ENCODE results near the gene DOK3. TPM values are rescaled to one million over a fixed set of nuclear protein-coding genes. Genes with fewer than 3 reads are reported as not detected.

The DOK3 gene
- total and polyA plus RNA-seq, 2 experiments from 2014 or later = 2.2 to 11.1 TPM

DNA sequence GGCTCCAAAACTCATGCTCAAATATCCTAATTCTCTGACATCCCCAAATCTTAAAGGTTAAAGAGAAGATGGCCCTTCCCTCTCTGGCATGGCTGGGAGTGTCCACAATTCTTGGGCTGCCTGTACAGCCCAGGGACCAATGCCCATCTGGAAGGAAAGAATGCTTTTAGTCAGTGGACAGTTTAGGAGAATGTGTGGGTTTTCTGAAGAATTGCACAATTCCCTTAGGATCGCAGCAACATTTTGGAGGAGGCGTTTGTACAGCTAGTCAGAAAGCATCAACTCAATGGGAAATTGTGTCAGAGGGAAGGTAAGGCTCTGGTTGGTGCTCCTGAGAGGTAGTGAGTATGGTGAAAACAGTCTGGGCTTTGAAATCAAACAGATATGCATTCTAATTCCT is 29.8 kb upstream of the DOK3 start:
- no peak overlapping the region for H3K27ac Mint-ChIP-seq
- Histone ChIP-seq H4K20me1 (replicated peaks; ENCODE audit: insufficient read depth) (peaks cover 59% of the 10 kb centered on the region), H2AFZ (no peak overlapping the region), H3K9me2 (ENCODE audit: insufficient read depth) (no peaks in the 10 kb centered on the region), H3K36me3 (ENCODE audit: insufficient read depth) (peaks cover 7% of the 10 kb centered on the region), H3K27me3 (ENCODE audit: insufficient read depth) (no peaks in the 10 kb centered on the region), H3K79me2 (replicated peaks; ENCODE audit: insufficient read depth) (peaks cover 44% of the 10 kb centered on the region), H3K4me2 (no peak overlapping the region), H3K27ac (ENCODE audit: low read depth) (no peak overlapping the region), H3K4me3 (no peak overlapping the region), H3K4me1 (ENCODE audit: insufficient read depth) (no peaks in the 10 kb centered on the region), H3F3A (replicated peaks; ENCODE audit: low read depth) (0 out of 2 replicates have a peak, but pooled peaks cover 14% of the 10 kb centered on the region)
- H3K4me1 Mint-ChIP-seq = peaks cover 3% of the 10 kb centered on the region; the same call in 2 of the 3 replicates
- H3K4me3 Mint-ChIP-seq = no peak overlapping the region
- H3K36me3 Mint-ChIP-seq (ENCODE audit: low read depth) = peaks cover 31% of the 10 kb centered on the region
- no peak for TF ChIP-seq ZNF331 (CRISPR knock-in tag; IDR thresholded peaks at IDR 0.05; ENCODE audit: low read depth)
- no peaks in the 10 kb centered on the region for H3K9me3 Mint-ChIP-seq
- no peak for DNase-seq (ENCODE audit: low spot score)
- peaks cover 2% of the 10 kb centered on the region for H3K27me3 Mint-ChIP-seq (ENCODE audit: insufficient read depth, low read depth, poor library complexity)
- no peak for ATAC-seq

DNA sequence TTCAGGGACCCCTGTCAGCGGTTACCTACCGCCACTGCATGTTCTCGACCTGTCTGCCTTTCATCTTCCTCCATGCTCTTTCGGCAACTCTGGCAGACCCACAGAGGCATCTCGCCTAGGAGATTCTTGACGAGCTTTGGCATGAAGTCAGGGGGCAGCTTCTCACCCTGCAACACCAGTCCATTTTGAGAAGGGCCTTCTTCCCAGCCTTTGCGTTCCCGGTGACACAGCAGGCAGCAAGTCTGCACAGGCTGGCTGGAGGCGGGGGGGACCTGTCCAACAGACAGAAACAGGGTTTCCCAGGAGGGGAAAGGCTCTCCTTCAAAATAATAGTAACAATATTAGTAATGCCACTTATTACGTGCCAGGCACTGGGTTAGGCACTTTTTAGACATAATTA is 29.2 kb upstream of the DOK3 start:
- H3K27ac Mint-ChIP-seq = no peak overlapping the region
- Histone ChIP-seq H3K9me2 (ENCODE audit: insufficient read depth) (no peaks in the 10 kb centered on the region), H4K20me1 (replicated peaks; ENCODE audit: insufficient read depth) (peaks cover 55% of the 10 kb centered on the region), H3K4me1 (ENCODE audit: insufficient read depth) (no peaks in the 10 kb centered on the region), H3K27me3 (ENCODE audit: insufficient read depth) (no peaks in the 10 kb centered on the region), H3K27ac (ENCODE audit: low read depth) (no peak overlapping the region), H3K4me3 (no peak overlapping the region), H3K4me2 (no peak overlapping the region), H3K79me2 (replicated peaks; ENCODE audit: insufficient read depth) (peaks cover 39% of the 10 kb centered on the region), H3F3A (replicated peaks; ENCODE audit: low read depth) (0 out of 2 replicates have a peak, but pooled peaks cover 14% of the 10 kb centered on the region), H2AFZ (no peak overlapping the region), H3K36me3 (ENCODE audit: insufficient read depth) (peaks cover 7% of the 10 kb centered on the region)
- H3K36me3 Mint-ChIP-seq (ENCODE audit: low read depth) = peaks cover 33% of the 10 kb centered on the region
- no peak overlapping the region for H3K4me3 Mint-ChIP-seq
- no peak for DNase-seq (ENCODE audit: low spot score)
- peaks cover 3% of the 10 kb centered on the region; the same call in 2 of the 3 replicates for H3K4me1 Mint-ChIP-seq
- H3K9me3 Mint-ChIP-seq = no peaks in the 10 kb centered on the region
- no peak for ATAC-seq
- peaks cover 2% of the 10 kb centered on the region for H3K27me3 Mint-ChIP-seq (ENCODE audit: insufficient read depth, low read depth, poor library complexity)
- TF ChIP-seq NANOG (IDR thresholded peaks at IDR 0.05; ENCODE audit: borderline replicate concordance) (no peak), ZNF114 (CRISPR knock-in tag; IDR thresholded peaks at IDR 0.05) (no peak), CREB1 (CRISPR knock-in tag; IDR thresholded peaks at IDR 0.05; ENCODE audit: low read depth) (no peak), STAT1 (IDR thresholded peaks at IDR 0.05; ENCODE audit: unreplicated experiment) (no peak), POLR2AphosphoS5 (IDR thresholded peaks at IDR 0.05; ENCODE audit: low read depth) (no peak), JUNB (IDR thresholded peaks at IDR 0.05; ENCODE audit: unreplicated experiment) (no peak), ZNF331 (CRISPR knock-in tag; IDR thresholded peaks at IDR 0.05; ENCODE audit: low read depth) (no peak), EZH2 (IDR thresholded peaks at IDR 0.05; ENCODE audit: low read depth, unreplicated experiment) (no peak)
- TF ChIP-seq, protein P1, sequence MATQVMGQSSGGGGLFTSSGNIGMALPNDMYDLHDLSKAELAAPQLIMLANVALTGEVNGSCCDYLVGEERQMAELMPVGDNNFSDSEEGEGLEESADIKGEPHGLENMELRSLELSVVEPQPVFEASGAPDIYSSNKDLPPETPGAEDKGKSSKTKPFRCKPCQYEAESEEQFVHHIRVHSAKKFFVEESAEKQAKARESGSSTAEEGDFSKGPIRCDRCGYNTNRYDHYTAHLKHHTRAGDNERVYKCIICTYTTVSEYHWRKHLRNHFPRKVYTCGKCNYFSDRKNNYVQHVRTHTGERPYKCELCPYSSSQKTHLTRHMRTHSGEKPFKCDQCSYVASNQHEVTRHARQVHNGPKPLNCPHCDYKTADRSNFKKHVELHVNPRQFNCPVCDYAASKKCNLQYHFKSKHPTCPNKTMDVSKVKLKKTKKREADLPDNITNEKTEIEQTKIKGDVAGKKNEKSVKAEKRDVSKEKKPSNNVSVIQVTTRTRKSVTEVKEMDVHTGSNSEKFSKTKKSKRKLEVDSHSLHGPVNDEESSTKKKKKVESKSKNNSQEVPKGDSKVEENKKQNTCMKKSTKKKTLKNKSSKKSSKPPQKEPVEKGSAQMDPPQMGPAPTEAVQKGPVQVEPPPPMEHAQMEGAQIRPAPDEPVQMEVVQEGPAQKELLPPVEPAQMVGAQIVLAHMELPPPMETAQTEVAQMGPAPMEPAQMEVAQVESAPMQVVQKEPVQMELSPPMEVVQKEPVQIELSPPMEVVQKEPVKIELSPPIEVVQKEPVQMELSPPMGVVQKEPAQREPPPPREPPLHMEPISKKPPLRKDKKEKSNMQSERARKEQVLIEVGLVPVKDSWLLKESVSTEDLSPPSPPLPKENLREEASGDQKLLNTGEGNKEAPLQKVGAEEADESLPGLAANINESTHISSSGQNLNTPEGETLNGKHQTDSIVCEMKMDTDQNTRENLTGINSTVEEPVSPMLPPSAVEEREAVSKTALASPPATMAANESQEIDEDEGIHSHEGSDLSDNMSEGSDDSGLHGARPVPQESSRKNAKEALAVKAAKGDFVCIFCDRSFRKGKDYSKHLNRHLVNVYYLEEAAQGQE (IDR thresholded peaks at IDR 0.05; ENCODE audit: unreplicated experiment) = no peak
- TF ChIP-seq, protein P2, sequence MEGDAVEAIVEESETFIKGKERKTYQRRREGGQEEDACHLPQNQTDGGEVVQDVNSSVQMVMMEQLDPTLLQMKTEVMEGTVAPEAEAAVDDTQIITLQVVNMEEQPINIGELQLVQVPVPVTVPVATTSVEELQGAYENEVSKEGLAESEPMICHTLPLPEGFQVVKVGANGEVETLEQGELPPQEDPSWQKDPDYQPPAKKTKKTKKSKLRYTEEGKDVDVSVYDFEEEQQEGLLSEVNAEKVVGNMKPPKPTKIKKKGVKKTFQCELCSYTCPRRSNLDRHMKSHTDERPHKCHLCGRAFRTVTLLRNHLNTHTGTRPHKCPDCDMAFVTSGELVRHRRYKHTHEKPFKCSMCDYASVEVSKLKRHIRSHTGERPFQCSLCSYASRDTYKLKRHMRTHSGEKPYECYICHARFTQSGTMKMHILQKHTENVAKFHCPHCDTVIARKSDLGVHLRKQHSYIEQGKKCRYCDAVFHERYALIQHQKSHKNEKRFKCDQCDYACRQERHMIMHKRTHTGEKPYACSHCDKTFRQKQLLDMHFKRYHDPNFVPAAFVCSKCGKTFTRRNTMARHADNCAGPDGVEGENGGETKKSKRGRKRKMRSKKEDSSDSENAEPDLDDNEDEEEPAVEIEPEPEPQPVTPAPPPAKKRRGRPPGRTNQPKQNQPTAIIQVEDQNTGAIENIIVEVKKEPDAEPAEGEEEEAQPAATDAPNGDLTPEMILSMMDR (conservative IDR thresholded peaks at IDR 0.05; ENCODE audit: low read depth in 2 of 2) = no peak
- TF ChIP-seq, protein P3, sequence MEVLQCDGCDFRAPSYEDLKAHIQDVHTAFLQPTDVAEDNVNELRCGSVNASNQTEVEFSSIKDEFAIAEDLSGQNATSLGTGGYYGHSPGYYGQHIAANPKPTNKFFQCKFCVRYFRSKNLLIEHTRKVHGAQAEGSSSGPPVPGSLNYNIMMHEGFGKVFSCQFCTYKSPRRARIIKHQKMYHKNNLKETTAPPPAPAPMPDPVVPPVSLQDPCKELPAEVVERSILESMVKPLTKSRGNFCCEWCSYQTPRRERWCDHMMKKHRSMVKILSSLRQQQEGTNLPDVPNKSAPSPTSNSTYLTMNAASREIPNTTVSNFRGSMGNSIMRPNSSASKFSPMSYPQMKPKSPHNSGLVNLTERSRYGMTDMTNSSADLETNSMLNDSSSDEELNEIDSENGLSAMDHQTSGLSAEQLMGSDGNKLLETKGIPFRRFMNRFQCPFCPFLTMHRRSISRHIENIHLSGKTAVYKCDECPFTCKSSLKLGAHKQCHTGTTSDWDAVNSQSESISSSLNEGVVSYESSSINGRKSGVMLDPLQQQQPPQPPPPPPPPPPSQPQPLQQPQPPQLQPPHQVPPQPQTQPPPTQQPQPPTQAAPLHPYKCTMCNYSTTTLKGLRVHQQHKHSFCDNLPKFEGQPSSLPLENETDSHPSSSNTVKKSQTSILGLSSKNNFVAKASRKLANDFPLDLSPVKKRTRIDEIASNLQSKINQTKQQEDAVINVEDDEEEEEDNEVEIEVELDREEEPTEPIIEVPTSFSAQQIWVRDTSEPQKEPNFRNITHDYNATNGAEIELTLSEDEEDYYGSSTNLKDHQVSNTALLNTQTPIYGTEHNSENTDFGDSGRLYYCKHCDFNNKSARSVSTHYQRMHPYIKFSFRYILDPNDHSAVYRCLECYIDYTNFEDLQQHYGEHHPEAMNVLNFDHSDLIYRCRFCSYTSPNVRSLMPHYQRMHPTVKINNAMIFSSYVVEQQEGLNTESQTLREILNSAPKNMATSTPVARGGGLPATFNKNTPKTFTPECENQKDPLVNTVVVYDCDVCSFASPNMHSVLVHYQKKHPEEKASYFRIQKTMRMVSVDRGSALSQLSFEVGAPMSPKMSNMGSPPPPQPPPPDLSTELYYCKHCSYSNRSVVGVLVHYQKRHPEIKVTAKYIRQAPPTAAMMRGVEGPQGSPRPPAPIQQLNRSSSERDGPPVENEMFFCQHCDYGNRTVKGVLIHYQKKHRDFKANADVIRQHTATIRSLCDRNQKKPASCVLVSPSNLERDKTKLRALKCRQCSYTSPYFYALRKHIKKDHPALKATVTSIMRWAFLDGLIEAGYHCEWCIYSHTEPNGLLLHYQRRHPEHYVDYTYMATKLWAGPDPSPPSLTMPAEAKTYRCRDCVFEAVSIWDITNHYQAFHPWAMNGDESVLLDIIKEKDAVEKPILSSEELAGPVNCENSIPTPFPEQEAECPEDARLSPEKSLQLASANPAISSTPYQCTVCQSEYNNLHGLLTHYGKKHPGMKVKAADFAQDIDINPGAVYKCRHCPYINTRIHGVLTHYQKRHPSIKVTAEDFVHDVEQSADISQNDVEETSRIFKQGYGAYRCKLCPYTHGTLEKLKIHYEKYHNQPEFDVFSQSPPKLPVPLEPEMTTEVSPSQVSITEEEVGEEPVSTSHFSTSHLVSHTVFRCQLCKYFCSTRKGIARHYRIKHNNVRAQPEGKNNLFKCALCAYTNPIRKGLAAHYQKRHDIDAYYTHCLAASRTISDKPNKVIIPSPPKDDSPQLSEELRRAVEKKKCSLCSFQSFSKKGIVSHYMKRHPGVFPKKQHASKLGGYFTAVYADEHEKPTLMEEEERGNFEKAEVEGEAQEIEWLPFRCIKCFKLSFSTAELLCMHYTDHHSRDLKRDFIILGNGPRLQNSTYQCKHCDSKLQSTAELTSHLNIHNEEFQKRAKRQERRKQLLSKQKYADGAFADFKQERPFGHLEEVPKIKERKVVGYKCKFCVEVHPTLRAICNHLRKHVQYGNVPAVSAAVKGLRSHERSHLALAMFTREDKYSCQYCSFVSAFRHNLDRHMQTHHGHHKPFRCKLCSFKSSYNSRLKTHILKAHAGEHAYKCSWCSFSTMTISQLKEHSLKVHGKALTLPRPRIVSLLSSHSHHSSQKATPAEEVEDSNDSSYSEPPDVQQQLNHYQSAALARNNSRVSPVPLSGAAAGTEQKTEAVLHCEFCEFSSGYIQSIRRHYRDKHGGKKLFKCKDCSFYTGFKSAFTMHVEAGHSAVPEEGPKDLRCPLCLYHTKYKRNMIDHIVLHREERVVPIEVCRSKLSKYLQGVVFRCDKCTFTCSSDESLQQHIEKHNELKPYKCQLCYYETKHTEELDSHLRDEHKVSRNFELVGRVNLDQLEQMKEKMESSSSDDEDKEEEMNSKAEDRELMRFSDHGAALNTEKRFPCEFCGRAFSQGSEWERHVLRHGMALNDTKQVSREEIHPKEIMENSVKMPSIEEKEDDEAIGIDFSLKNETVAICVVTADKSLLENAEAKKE (CRISPR knock-in tag; IDR thresholded peaks at IDR 0.05) = no peak
